GM19043 (cell line): ENCODE data around the gene TMX4.
"Not testable (repeated sequence)": the region's sequence is repeated elsewhere in the genome, so short reads cannot be mapped to it uniquely, and the experiment has no call there.

Experiments used
- ATAC-seq: cut with Tn5 transposase; IDR thresholded peaks from one replicate; pipeline ENCODE4 v1.9.1; 2021; ENCODE audit warnings: low read depth; ENCODE audit not compliant: unreplicated experiment

TMX4 gene

DNA sequence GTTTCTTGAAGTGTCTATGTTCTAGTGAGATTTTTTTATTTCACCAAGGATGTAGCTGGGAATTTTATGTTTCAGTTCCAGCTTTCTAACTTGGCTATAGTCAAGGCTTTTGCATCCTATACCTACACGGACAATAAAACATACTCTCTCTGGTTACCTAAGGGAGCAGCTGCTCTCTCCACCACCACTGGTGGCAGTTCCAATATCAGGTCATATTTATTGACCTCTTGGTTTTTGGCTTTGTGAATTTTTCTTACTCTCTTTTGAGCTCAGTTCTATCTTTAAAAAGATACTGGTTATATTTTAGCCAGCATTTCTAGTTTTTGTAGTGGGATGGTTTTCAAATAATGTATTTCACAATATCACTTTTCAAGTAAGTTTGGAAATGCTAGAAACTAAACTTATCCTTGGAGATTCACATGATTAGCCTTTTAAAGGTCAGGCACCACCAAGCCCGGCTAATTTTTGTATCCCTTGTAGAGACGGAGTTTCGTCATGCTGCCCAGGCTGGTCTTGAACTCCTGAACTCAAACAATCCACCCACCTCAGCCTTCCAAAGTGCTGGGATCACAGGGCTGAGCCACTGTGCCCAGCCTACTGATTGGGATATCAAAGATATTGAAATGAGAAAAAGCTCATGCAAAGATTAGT is 44.7 kb downstream of the TMX4 start:
- no peak for ATAC-seq

DNA sequence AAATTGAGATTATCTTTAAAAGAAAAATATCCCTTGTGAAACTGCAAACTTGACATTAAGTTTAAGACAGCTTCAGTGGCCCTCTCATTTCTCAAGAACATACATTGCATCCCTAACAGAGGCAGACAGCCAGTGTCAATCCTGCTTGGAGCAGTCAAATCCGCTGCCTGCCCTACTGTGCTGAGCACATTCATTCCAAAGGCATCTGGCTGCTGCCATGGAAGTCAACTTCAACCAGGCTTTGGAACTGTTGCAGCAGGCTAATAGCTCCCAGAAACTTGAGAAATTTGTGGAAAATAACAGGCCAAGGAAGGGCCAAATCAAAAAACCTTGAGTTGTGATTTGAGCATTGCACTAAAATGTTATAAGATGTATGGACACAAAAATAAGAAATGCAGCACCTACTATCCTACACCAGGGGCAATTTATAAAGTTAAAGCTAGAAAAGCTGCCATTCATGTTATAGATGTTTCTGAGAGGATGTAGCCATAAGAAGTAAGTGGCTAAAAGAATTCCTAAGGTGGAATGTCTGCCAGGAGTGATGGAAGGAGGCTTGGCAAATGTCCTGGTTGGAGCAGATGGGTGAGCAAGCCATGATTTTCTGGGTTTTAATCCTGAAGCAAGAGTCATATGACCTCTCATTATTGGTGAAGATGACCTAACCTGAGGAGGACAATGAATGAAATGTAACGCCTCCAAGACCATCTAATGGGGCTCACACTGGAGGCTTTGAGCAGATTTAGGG is 47.9 kb downstream of the TMX4 start:
- ATAC-seq, result no peak

DNA sequence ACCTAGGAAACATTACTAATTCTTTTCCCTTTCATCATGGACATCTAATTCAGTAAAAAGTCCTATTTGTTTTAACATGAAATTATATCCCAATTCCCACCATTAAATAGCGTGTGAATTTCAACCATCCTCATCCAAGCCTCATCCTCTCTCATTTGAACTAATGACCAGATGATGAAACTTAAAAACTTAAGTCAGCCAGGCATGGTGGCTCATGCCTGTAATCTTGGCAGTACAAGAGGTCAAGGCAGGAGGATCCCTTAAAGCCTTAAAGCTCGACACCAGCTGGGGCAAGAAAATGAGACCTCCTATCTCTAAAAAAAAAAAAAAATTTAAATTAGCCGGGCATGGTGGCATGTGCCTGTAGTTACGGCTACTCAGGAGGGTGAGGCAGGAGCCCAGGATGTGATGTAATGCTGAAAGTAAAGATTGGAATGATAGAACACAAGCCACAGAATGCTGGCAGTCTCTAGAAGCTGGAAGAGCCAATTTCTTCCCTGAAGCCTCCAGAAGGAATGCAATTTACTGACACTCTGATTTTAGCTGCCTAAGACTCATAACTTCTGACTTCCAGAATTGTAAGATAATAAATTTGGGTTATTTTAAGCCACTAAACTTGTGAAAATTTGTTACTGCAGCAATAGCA is 52.2 kb downstream of the TMX4 start:
- no peak for ATAC-seq

DNA sequence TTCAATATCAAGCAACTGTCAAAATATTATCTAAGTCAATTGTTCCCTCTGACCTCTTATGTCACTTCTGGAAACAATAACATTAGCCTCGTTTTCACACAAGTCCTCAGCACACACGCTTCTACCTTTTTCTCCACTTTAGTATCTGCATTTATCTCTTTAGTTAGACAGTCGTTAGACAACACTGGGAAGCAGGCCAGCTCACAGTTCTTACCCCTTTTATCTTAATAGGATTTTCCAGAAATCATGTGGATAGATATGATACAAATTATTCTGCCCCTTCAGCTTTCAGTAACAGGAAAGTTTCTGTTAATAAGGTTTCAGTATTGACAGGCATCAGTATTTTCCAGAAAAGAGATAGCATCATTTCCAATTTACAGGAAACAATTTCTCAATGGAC is 53.4 kb downstream of the TMX4 start:
- no peak for ATAC-seq

DNA sequence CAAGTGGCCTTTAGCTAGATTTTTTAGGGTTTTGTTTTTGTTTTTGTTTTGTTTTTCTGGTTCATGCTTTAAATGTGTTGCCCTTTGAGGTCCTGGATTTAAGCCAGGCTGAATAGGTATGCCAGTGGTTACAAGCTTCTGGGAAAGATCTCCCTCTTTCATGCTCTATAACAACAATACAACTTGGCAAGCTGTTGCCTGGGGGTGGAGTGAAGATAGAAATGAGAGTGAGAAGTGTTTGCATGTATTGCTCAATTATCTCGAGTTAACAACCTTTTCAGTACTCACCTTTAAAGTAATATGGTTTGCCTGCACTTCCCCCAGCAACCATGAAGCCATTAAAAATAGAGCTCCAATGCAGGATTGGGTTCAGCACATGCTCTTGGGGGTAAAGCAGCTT is 60.1 kb downstream of the TMX4 start:
- no peak for ATAC-seq

DNA sequence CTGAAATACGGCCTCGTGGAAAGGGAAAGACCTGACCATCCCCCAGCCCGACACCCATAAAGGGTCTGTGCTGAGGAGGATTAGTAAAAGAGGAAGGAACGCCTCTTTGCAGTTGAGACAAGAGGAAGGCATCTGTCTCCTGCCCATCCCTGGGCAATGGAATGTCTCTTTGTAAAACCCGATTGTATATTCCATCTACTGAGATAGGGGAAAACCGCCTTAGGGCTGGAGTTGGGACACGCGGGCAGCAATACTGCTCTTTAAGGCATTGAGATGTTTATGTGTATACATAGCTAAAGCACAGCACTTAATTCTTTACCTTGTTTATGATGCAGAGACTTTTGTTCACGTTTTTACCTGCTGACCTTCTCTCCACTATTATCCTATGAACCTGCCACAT is 63.0 kb downstream of the TMX4 start:
- ATAC-seq, result not testable (repeated sequence)

DNA sequence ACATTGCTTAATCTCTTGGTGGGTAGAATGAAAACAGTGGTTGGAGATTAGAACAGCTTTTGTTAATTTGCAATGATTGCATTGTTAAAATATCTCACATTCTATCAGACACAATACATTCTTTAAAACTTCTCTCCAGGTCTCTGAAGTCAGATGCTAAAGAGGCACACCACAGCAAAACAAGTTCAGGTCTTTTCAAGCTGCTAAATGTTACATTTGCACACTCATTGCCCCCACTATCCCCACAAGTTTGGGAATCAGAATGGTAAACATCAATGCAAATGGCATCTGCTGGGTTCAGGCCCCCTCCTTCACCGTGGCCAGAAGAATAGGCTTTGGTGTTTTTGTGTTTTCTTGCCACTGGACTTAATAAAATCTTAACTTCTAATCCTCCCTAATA is 69.2 kb downstream of the TMX4 start:
- ATAC-seq, result no peak

DNA sequence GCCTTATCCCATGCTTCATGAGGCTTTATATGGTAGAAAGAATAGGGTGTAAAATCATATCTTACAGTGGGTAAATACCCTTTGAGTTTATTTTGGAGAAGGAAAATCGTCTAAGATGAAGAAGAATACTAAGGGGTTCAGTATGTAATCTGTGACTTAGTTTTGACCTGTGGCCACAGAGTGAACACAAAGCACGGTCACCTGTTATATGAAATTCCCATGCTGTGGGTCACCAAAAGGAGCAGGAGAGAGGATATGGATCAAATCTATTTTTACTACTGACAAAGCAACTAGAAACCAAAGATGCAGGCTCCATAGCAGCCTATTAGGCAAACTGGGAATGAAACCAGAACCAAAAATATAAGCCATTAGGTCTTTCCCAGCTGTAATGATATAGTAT is 75.7 kb downstream of the TMX4 start:
- no peak for ATAC-seq

DNA sequence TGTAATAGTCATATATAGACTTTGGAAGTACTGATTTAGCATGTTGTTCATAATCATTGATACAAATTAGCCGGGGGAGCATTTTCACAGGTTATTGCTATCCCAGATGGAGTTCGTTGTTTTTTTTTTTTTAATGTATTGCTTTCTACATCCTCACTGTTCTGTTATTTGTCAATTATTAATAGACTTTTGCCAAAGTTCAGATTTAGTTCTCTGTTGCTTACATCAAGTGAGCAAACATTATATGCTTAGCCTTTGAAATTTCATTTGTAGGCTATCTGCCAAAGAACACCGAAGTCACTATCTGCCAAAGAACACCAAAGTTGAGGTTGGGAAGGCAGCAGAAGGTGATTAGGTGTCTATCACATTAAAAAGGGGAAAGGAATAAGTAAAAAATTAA is 79.2 kb downstream of the TMX4 start, which contains the start of gene HAO1:
Gene HAO1 (minus strand): TSS at position 118 of the 400 bp plus-strand sequence. CDS start 36 bp downstream, at position 82.
- no peak for ATAC-seq

DNA sequence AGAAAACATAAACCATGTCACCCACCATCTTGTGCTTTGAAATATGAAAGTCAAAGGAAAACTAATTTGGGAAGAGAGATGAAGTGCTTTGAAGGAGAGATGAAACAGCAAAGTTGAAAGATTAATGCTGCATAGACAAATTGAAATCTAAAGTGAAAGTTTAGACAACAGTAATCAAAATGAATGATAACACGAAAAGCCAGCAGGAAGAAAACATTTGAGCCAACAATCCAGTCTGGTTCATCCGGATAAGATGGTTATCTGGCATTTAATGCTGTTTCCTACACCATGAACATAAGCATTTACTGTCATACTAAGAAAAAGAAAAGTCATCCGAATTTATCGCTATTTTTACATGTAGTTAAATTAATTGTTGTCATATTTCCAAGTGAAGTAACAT is 79.9 kb downstream of the TMX4 start:
- no peak for ATAC-seq

DNA sequence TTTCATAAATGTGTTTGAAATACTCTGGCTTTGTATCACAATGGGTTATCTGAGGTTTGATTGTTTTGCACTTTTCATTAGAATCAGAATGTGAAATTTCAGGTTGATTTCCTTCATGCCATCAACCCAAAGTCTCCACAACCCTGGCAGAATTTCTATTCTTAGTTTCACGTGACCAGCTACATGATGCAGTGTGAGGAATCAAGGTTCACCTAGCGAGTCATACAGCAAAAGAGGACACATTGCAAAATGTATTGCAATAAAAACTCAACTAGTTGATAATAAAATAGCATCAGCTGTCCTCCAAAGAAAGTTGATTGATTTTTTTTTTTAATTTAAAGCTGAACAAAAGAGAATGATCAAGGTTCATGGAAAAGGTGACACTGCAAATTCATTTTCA is 81.5 kb downstream of the TMX4 start:
- no peak for ATAC-seq

DNA sequence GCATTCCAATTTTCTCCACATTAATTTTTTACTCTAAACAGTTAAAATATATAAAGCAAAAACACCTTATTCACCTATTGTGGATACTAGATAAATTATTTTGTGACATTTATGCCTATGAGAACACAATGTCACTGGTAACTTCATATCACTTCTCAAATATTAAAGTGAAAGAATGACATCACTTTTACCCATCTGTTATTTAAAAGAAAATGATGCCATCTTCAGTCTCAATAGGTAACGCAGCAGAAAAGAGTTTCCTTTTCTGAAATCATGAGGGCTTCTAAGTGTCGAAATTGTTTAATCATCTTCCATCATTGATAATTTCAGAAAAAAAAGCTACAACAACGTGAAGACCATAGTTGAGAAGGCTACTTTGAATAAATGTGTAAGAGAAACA is 82.2 kb downstream of the TMX4 start:
- ATAC-seq, result no peak

DNA sequence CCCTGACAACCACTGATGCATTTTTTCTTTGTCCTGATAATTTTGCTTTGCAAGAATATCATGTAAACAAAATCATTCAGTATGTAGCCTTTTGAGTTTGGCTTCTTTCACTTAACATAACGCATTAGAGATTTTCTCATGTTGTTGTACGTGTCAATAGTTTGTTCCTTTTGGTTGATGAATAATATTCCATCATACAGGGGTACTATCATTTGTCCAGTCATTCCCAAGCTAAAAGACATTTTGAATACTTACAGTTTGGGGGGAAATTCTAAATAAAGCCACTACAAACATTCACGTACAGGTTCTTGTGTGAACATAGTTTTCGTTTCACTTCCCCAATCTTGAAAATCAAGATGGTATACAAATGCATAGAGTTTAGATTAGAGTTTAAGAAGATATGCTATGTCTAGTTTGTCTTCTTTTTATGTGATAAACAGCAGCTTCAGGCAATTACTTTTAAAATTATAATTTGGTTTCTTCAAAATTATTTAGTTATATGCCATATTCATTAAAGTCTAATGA is 84.5 kb downstream of the TMX4 start:
- ATAC-seq, result peak; percentile 72

DNA sequence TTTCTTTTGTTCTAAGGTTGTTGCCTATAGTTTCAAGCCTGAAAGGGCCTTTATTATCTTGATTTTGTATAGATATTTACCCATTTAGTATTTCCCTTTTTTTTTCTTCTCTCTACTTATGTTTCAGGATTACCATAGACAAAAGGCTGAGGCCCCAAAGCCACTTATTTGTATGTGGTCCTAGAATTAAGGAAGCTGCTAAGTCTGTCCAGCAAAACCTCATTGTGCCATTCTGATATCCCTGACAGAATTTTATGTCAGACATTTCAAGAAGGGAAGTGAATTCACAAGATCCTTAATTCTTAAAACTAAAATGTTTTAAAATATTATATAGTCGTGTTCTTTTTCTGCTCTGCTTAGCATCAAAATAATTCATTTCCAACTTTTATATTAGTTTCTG is 86.2 kb downstream of the TMX4 start:
- no peak for ATAC-seq

DNA sequence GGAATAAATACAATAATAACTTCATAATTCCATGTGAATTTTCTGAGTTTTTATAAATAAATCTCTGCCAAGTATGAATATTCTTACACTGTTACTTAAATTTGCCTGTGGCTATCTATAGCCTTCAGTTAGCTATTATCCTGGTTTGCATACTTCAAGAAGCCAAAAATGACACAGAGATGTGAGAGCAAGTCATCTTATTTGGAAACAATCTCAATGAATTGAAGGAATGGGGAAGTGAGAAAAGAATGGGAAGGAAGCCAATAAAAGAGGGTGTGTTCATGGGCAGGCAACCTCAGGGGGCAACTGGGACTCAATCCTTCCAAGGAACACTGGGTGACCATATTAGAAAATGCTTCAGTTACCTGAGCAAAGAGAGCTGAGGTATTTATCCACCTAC is 89.2 kb downstream of the TMX4 start:
- no peak for ATAC-seq
